Stimulated activated naive CD4-positive, alpha-beta T cell (primary cell): ENCODE data around the gene PLAU.
"Not testable (repeated sequence)": the region's sequence is repeated elsewhere in the genome, so short reads cannot be mapped to it uniquely, and the experiment has no call there.

Experiments used
- DNase-seq, 6 experiments: peaks; one replicate each; lab custom pipeline; 2025; lab: John Stamatoyannopoulos, UW

Gene PLAU

GRCh38 chr10:73876971-73877370 lies 34.0 kb upstream of the PLAU start:
- DNase-seq: no peak

- no peak for DNase-seq
Observed at GRCh38 chr10:73877533-73878160, 33.3 kb upstream of the PLAU start.

GRCh38 chr10:73878365-73878764 lies 32.6 kb upstream of the PLAU start:
- no peak for DNase-seq

GRCh38 chr10:73879296-73880173 lies 31.4 kb upstream of the PLAU start:
- DNase-seq: peak; percentile 82 to 96 (median 92)

GRCh38 chr10:73881221-73881919 lies 29.6 kb upstream of the PLAU start:
- no peak for DNase-seq

- no peak for DNase-seq
Observed at GRCh38 chr10:73884017-73884416, 26.9 kb upstream of the PLAU start.

- peak; percentile 22 to 75 (median 53) for DNase-seq
Observed at GRCh38 chr10:73886085-73886529, 24.8 kb upstream of the PLAU start.

- no peak for DNase-seq
Observed at GRCh38 chr10:73886661-73887293, 24.2 kb upstream of the PLAU start.

- no peak for DNase-seq
Observed at GRCh38 chr10:73887294-73888039, 23.5 kb upstream of the PLAU start.

- DNase-seq: no peak
Observed at GRCh38 chr10:73888514-73888913, 22.4 kb upstream of the PLAU start.

- DNase-seq: no peak
Observed at GRCh38 chr10:73889014-73889413, 21.9 kb upstream of the PLAU start.

GRCh38 chr10:73889416-73889815 lies 21.5 kb upstream of the PLAU start:
- DNase-seq: not testable (repeated sequence)

GRCh38 chr10:73890261-73890660 lies 20.7 kb upstream of the PLAU start:
- DNase-seq: no peak

GRCh38 chr10:73890830-73891229 lies 20.1 kb upstream of the PLAU start:
- not testable (repeated sequence) for DNase-seq

GRCh38 chr10:73891540-73891939 lies 19.4 kb upstream of the PLAU start:
- DNase-seq: no peak

- DNase-seq: no peak
Observed at GRCh38 chr10:73892310-73893030, 18.5 kb upstream of the PLAU start.

- no peak for DNase-seq
Observed at GRCh38 chr10:73893426-73893825, 17.5 kb upstream of the PLAU start.

GRCh38 chr10:73894245-73894971 lies 16.5 kb upstream of the PLAU start:
- no peak for DNase-seq

- not testable (repeated sequence) for DNase-seq
Observed at GRCh38 chr10:73895381-73895780, 15.6 kb upstream of the PLAU start.

- DNase-seq: no peak
Observed at GRCh38 chr10:73897693-73898092, 13.2 kb upstream of the PLAU start.
